ENCODE measurements around the gene ARPC1B.

ARPC1B gene

GRCh38 chr7:99362801-99363200 lies 11.7 kb upstream of the ARPC1B start:
- Histone ChIP-seq H3K4me3 (no peak overlapping the region), H3K27ac (no peak overlapping the region)
- DNase-seq (ENCODE audit: low spot score): no peak
- TF ChIP-seq CTCF (IDR thresholded peaks at IDR 0.05): no peak

GRCh38 chr7:99363286-99363685 lies 11.2 kb upstream of the ARPC1B start:
- DNase-seq (ENCODE audit: low spot score): no peak
- no peak for TF ChIP-seq CTCF (IDR thresholded peaks at IDR 0.05)
- Histone ChIP-seq H3K4me3 (no peak overlapping the region), H3K27ac (no peak overlapping the region)

GRCh38 chr7:99365318-99366141 lies 9.0 kb upstream of the ARPC1B start:
- no peak overlapping the region for H3K4me3 ChIP-seq
- DNase-seq (ENCODE audit: low spot score): no peak
- TF ChIP-seq CTCF (IDR thresholded peaks at IDR 0.05): no peak
- H3K27ac ChIP-seq: no peak overlapping the region

GRCh38 chr7:99366646-99367045 lies 7.9 kb upstream of the ARPC1B start:
- no peak overlapping the region for H3K4me3 ChIP-seq
- DNase-seq (ENCODE audit: low spot score): no peak
- no peak for TF ChIP-seq CTCF (IDR thresholded peaks at IDR 0.05)
- no peak overlapping the region for H3K27ac ChIP-seq

- H3K27ac ChIP-seq: no peak overlapping the region
- TF ChIP-seq CTCF (IDR thresholded peaks at IDR 0.05): no peak
- DNase-seq (ENCODE audit: low spot score): no peak
- no peak overlapping the region for H3K4me3 ChIP-seq
Observed at GRCh38 chr7:99368750-99369389, 5.7 kb upstream of the ARPC1B start.

GRCh38 chr7:99369767-99370391 lies 4.7 kb upstream of the ARPC1B start:
- H3K27ac ChIP-seq: peak overlapping the region; percentile 10 to 32

More at GRCh38 chr7:99369767-99370391, 4.7 kb upstream of the ARPC1B start:
- DNase-seq (ENCODE audit: low spot score): no peak
- no peak for TF ChIP-seq CTCF (IDR thresholded peaks at IDR 0.05)
- H3K4me3 ChIP-seq: no peak overlapping the region
